Cardiac muscle cell (in vitro differentiated cells and primary cell): ENCODE data around the gene CHIT1. TPM values are rescaled to one million over a fixed set of nuclear protein-coding genes. Genes with fewer than 3 reads are reported as not detected.

Source experiments
- DNase-seq, 2 donors: peaks; one replicate each; pipeline versions ENCODE4 v3.0.0 to v3.0.0-alpha.2; 2010 to 2017; ENCODE audit warnings: low read depth in 1 of 2, low spot score in 1 of 2
- H3K27ac ChIP-seq: fragments of 200-600 bp; sonication (generic); 2 replicates; pipeline ENCODE4 v1.5.1; 2016
- H3K27me3 ChIP-seq: fragments of 200-600 bp; sonication (generic); 2 replicates; pipeline ENCODE4 v1.6.0; 2016; ENCODE audit warnings: control low read depth
- H3K36me3 ChIP-seq: fragments of 200-600 bp; sonication (generic); 2 replicates; pipeline ENCODE4 v1.5.1; 2016; ENCODE audit warnings: control low read depth
- H3K4me1 ChIP-seq: fragments of 200-600 bp; sonication (generic); 2 replicates; pipeline ENCODE4 v1.8.1; 2017; ENCODE audit warnings: low read depth, mild to moderate bottlenecking, mixed run types
- H3K4me3 ChIP-seq: fragments of 200-600 bp; sonication (generic); 2 replicates; pipeline ENCODE4 v1.5.1; 2016; ENCODE audit warnings: mild to moderate bottlenecking
- H3K9me3 ChIP-seq: fragments of 200-600 bp; sonication (generic); 2 replicates; pipeline ENCODE4 v1.5.1; 2017; ENCODE audit warnings: low read depth, mild to moderate bottlenecking, control low read depth
- CTCF ChIP-seq: IDR thresholded peaks from 2 replicates; pipeline ENCODE4 v1.5.1; 2012; ENCODE audit warnings: low read depth, mild to moderate bottlenecking, low read length
- polyA plus RNA-seq: library from polyadenylated mRNA; unstranded; fragments of >200 nt; fragmentation: Nextera tagmentation; extraction: Ambion mirVana; gene quantifications from 2 replicates; pipeline ENCODE4 v1.2.1, GENCODE V29; 2016
- total RNA-seq: library from RNA; depleted of rRNA; stranded (reverse); fragments of >200 nt; gene quantifications from 2 replicates; pipeline ENCODE4 v1.2.3, GENCODE V29; 2016

CHIT1 gene
- total and polyA plus RNA-seq, 2 experiments from 2014 or later = 0.03 TPM; not detected in 1

GRCh38 chr1:203271962-203272632 lies 42.6 kb upstream of the CHIT1 start:
- no peak overlapping the region for H3K4me3 ChIP-seq
- no peaks in the 10 kb centered on the region for H3K36me3 ChIP-seq
- H3K27me3 ChIP-seq = no peaks in the 10 kb centered on the region
- no peak overlapping the region for H3K27ac ChIP-seq
- TF ChIP-seq CTCF = no peak
- peaks cover 15% of the 10 kb centered on the region for H3K4me1 ChIP-seq
- no peaks in the 10 kb centered on the region for H3K9me3 ChIP-seq
- no peak for DNase-seq

- no peak for TF ChIP-seq CTCF
- peak; percentile 79 to 84 for DNase-seq
- Histone ChIP-seq H3K9me3 (no peaks in the 10 kb centered on the region), H3K4me3 (no peak overlapping the region), H3K27ac (no peak overlapping the region), H3K4me1 (peaks cover 15% of the 10 kb centered on the region), H3K27me3 (no peaks in the 10 kb centered on the region), H3K36me3 (no peaks in the 10 kb centered on the region)
These were observed 41.7 kb upstream of the CHIT1 start for GRCh38 chr1:203271018-203271743.

DNA sequence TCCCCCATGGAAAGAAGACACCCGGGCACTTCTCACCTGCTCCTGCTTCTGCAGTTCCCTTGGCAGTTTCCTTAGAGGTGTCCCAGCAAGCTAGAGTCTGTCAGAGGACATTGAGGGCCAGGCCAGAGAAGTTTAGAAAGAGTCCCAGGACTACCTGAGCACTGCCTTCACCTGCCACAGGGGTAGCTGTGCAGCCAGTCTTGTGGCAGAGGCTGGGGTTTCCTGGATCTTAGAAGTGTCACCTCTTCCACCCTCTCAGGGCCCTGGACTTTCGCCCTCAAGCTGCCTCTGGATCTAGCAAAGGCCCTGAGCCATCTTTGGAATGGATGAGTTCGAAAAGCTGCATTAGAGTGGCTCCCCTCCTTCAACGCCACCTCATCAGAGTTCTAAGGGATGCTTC lies 41.0 kb upstream of the CHIT1 start:
- TF ChIP-seq CTCF = no peak
- no peak for DNase-seq
- no peaks in the 10 kb centered on the region for H3K27me3 ChIP-seq

GRCh38 chr1:203269654-203270020 lies 40.2 kb upstream of the CHIT1 start:
- no peak for DNase-seq
- no peak for TF ChIP-seq CTCF
- H3K36me3 ChIP-seq = no peaks in the 10 kb centered on the region
- H3K27me3 ChIP-seq = no peaks in the 10 kb centered on the region
- peaks cover 10% of the 10 kb centered on the region for H3K4me1 ChIP-seq
- H3K27ac ChIP-seq = no peak overlapping the region
- no peak overlapping the region for H3K4me3 ChIP-seq
- H3K9me3 ChIP-seq = no peaks in the 10 kb centered on the region

More for the DNA sequence above, 41.0 kb upstream of the CHIT1 start:
- no peaks in the 10 kb centered on the region for H3K9me3 ChIP-seq
- H3K36me3 ChIP-seq = no peaks in the 10 kb centered on the region
- no peak overlapping the region for H3K4me3 ChIP-seq
- peaks cover 11% of the 10 kb centered on the region for H3K4me1 ChIP-seq
- H3K27ac ChIP-seq = no peak overlapping the region

- peak; percentile 94 for TF ChIP-seq CTCF
- Histone ChIP-seq H3K27me3 (no peaks in the 10 kb centered on the region), H3K36me3 (no peaks in the 10 kb centered on the region), H3K9me3 (no peaks in the 10 kb centered on the region), H3K27ac (no peak overlapping the region), H3K4me3 (no peak overlapping the region), H3K4me1 (peaks cover 9% of the 10 kb centered on the region)
- DNase-seq = peak; percentile 81 to 85
These were observed 39.6 kb upstream of the CHIT1 start for GRCh38 chr1:203268901-203269653.
